AML-193 (cell line): Measurements from ENCODE around the gene TMEM82.
"Not testable (repeated sequence)": the region's sequence is repeated elsewhere in the genome, so short reads cannot be mapped to it uniquely, and the experiment has no call there.

Experiments used
- DNase-seq, 2 experiments: peaks; one replicate each; lab custom pipeline; 2025; lab: John Stamatoyannopoulos, UW

Gene TMEM82

DNA sequence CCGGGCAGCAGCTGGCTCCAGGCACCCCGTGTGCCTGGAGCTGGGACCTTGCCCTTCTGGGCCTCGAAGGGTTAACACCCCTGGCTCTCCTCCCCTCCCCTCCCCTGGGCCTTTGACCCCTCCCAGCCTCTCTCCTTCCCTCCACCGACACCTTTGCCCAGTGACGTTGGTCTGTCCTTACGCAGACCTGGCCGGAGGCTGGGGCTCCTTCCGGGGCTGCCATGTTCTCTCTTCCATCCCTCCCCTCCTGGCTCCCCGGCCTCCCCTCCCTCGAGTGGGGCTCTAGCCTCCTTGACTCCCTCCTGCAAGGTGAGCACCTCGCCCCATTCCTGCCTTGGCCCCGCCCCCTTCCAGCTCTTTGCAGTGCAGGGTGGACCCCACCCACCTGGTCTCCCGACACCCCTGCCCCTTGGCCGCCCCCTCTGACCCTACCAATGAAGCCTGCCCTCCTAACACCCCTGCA is at the start of gene TMEM82:
TSS of gene TMEM82 (plus strand) at position 161 of the 463 bp plus-strand sequence. CDS start at position 222, 61 bp downstream.
- no peak for DNase-seq

DNA sequence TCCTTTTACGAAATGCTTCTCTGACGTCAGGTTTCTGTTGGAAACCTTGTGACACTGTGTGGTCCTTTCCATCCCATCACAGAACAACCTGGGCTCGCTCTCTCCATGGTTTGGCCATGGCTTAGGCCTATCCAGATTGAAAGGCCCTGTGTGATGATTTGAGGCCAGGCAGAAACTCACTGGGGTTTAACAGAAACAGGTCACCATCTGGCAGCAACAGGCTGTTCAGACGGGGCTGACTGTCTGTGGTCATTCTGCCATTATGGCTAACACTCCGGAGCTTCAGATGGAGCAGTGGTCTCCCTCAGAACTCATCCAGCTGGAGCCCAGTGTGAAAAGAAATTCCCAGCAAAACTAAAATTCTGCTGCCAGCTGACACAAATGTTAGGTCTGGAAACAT is 48.9 kb upstream of the TMEM82 start:
- DNase-seq: no peak

DNA sequence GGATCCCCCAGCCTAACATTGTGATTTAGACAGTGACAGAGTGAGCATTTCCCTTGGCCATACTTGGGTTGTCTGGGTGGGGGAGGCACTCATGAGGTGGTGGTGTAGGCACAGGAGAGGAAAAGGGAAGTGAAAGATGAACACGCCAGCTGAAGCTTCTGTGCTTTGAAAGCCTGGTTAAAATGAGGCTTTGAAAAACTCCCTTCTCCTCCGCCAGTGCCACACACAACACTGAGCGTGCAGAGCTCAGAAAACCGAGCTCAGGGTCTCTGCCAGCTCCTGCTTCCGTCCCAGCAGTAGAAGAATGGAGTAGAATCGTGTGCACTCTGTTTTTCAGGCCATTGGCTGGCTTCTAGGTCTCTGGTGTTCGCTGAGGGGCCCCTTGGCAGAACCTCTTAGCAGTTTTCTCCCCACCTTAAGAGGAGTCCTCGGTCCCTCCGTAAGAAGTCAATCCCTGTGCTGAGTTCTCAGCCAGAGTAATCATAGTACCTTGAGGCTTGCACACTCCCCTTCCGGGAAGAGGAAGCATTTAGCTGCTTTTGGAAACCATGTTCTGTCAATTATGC is 45.3 kb upstream of the TMEM82 start:
- peak; percentile 58 to 64 for DNase-seq

DNA sequence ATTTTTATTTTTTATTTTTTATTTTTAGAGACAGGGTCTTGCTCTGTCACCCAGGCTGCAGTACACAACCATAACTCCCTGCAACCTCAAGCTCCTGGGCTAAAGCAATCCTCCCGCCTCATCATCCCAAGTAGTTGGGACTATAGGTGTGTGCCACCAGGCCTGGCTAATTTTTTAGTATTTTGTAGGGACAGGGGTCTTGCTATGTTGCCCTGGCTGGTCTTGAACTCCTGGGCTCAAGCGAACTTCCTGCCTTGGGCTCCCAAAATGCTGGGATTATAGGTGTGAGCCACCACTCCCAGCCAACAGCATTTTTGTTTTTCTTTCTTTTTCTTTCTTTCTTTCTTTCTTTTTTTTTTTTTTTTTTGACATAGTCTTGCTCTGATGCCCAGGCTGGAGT is 44.1 kb upstream of the TMEM82 start:
- DNase-seq: no peak

DNA sequence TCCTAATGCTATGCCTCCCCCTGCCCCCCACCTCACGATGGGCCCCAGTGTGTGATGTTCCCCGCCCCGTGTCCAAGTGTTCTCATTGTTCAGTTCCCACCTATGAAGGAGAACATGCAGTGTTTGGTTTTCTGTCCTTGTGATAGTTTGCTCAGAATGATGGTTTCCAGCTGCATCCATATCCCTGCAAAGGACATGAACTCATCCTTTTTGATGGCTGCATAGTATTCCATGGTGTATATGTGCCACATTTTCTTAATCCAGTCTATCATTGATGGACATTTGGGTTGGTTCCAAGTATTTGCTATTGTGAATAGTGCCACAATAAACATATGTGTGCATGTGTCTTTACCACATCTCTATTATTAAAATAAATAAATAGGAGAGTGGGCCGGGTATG is 43.0 kb upstream of the TMEM82 start:
- DNase-seq: not testable (repeated sequence)

DNA sequence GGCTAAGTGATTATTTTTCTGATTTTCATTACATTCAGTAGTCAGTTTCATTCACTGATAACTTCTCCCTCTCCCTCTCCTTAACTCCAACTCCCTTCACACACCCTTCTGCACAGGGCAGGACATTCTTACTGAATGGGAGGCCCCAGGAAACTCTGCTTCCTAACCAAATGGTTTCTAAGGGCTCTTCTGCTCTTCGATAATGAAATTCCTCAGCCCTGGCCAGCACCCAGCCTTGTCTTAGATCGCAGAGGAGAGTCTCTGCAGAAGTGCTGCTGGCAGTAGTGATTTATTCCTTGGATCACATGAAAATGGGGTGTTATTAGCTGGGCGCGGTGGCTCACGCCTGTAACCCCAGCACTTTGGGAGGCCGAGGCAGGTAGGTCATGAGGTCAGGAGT is 41.8 kb upstream of the TMEM82 start:
- no peak for DNase-seq

DNA sequence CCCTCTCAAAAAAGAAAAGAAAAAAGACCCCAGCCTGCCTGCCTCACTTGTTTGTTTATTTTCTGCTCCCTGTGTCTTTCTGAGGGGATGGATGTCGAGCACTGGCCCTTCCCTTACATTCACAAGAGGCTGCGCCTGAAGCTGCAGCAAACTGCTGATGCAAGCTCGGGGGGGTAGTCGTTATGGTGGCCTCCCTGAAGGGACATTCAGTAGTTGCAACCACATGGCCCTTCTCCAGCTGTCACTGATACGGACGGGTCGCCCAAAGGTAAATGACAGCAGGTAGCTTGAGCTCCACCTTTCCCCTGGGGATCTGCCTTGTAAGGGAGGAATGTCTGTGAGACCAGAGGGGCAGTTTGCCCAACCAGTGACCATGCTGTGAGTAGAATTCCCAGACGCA is 40.5 kb upstream of the TMEM82 start:
- no peak for DNase-seq

DNA sequence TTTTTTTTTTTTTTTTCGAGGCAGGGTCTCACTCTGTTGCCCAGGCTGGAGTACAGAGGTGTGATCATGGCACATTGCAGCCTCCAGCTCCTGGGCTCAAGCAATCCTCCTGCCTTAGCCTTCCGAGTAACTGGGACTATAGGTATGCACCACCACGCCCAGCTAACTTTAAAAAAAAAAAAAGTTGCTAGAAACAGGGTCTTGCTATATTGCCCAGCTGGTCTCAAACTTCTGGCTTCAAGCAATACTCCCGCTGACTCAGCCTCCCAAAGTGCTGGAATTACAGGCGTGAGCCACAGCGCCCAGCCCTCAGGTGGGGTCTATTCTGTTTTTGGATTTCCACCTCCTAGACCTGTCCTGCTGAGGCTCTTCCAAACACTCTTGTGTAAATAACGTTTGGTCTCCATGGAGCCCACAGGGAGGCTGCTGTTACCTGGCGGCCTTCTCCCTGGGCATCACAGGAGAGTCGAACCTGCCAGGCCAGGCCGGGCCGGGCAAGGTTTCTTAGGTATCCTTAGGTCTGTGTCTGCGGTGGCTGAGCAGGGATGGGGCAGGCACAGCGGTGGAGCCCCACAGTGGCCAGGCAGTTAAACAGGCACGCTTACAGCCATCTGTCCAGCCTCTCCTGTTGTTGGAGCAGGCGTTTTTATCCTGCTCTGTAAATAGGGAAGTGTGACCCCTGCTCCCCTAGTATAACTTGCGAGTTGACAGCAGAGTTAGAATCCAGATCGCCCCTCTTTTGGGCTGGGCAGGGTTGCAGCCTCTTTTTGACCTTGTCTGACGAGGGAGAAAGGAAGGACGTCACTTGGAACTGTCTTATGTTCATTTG is 39.4 kb upstream of the TMEM82 start:
- no peak for DNase-seq

DNA sequence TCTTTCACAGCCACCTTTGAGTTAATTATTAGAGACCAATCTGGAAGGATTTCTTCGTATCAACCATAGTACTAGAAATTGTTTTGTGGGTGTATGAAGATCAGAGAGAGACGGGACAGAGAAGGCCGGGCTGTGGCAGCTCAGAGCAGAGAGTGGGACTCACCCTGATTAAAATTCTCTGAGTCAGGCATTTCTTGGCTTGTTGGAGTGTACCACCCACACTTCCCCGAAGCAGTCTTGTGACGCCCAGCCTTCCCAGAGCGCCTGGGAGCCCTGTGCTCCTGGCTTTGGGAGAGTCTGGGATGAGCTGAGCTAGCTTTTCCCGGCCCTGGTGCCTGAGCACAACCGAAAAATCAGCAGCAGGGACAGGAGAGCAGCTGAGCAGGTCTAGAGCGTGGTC is 38.7 kb upstream of the TMEM82 start:
- DNase-seq: no peak

DNA sequence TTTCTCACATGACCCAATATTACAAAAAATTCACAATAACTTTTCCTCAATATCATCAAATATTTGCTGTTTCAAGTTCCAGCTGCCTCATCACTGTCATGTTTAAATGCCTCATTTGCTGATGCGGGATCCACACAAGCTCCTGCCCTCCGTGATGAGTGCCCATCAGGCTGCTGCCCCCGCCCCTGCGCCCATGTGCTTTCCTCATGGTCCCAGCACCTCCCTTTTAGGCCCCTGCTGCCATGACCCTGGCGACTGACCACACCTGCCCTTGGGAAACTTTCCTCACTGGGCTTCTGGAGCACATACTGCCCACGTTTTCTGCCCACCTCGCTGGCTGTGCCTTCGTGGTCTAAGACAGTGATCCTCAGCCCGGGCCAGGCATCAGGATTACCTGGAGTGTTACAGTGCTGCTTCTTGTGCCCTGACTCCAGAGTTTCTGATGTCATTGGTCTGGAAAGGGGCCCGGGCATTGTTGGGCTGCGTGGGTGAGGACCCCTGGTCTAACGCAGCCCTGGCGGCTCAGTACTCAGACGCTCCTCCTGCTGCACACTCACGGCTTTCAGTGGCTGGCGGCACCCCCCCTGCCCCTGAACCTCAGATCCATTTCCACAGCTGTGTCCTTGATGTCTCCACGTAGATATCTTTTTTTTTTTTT is 37.6 kb upstream of the TMEM82 start:
- DNase-seq: no peak

DNA sequence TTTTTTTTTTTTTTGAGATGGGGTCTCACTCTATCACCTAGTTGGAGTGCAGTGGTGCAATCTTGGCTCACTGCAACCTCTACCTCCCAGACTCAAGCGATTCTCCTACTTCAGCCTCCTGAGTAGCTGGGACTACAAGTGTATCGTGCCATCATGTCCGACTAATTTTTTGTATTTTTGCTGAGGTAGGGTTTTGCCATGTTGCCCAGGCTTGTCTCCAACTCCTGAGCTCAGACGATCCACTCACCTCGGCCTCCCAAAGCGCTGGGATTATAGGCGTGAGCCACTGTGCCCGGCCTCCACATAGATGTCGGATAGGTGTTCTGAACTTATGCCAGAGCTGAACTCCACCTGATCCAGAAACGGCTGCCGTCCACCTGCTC is 37.1 kb upstream of the TMEM82 start:
- DNase-seq: no peak

DNA sequence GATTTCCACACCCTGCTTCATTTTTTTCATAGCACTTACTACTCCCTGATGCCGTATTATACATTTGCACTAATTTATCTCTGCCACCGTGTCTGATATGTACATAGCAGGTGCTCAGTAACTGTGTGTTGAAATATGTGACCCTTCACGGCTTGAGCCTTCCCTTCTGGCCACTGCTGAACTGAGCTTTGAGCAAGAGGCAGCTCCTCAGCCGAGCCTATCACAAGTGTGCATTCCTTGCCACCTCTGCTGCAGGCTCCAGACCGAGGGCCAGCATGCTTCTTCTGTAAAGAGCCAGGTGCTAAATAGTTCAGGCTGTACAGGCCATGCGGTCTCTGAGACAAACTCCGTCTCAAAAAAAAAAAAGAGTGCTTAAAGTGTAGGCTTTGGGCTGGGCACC is 35.5 kb upstream of the TMEM82 start:
- no peak for DNase-seq

DNA sequence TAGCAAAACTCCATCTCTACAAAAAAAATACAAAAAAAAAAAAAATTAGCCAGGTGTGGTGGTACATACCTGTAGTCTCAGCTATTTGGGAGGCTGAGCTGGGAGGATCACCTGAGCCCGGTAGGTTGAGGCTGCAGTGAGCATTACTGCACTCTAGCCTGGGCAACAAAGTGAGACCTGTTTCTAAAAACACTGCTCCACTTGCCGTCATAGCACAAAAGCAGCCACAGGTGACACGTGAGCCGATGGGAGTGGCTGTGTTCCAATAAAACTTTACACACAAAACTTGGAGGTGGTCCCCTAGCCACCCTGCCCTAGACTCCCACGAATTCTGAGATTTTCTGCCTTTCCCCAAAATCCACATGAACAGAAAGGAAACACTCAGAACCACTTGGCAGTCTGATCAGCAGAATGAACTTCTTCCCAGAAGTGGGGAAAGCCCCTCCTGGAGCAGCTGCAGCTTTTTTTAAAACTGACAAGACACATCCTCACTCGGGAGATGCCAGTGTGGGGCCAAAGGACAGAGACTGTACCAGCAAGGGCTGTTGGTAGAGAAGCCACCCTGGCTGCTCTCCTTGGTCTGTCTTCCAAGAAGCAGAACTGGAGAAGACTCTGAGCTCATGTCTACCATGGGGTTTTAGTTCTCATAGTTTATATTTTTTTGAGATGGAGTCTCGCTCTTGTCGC is 34.9 kb upstream of the TMEM82 start:
- DNase-seq: no peak

DNA sequence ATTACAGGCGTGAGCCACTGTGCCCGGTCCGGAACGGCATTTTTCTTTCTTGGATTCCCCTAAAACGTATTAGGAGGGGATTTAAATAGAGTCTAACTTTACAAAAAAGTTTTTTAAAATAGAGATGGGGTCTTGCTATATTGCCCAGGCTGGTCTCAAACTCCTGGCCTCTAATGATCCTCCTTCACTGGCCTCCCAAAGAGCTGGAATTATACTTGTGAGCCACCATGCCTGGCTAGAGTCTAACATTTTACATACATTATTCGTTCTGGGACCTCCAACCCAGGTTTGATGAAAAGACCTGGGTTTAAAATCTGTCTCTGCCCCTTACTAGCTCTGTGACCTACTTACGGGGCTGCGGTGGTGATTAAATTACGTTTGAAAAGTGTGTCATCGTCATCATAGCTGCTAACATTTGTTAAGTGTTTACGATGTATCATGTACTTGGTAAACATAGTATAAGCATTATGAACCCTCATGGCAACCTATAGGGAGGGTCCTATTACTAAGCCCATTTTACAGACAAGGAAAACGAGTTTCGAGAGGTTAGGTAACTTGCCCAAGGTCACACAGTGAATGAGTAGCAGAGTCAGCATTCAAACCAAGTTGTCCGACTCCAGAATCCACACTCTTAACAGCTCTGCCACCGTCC is 33.7 kb upstream of the TMEM82 start:
- DNase-seq: no peak

DNA sequence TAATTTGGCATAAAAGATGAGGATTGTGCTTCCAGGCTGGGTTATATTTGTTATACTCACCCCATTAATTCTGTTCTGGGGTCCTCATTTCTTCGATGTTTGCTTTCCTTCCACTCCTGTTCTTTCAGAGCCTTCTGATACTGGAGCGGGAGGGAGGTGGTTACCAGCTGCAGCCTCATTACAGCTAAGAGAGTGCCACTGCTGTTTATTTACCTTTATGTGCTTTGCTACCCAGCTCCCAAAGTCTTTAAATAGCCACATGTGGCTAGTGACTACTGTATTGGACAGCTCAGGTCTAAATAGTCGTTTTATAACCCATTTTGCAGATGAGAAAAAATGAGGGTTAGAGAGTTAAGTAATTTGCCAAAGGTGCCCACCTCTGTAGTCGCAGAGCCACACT is 33.1 kb upstream of the TMEM82 start:
- DNase-seq: no peak

DNA sequence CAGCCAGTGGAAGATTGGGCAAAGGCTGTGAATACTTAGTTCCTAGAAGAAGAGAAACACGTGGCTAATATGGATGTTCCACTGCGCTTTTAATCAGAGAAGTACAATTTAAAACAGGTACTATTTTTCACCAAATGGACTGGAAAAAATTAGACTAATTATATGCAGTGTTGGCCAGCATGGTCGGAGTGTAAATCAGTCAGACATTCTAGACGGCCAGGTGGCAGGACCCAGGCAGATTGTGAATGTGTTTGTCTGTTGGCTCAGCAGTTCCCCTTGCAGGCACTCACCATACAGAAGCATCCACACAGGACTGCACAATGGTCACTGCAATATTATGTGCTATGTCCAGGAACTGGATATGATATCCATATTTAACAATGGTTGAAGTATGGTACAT is 30.1 kb upstream of the TMEM82 start:
- DNase-seq: no peak

DNA sequence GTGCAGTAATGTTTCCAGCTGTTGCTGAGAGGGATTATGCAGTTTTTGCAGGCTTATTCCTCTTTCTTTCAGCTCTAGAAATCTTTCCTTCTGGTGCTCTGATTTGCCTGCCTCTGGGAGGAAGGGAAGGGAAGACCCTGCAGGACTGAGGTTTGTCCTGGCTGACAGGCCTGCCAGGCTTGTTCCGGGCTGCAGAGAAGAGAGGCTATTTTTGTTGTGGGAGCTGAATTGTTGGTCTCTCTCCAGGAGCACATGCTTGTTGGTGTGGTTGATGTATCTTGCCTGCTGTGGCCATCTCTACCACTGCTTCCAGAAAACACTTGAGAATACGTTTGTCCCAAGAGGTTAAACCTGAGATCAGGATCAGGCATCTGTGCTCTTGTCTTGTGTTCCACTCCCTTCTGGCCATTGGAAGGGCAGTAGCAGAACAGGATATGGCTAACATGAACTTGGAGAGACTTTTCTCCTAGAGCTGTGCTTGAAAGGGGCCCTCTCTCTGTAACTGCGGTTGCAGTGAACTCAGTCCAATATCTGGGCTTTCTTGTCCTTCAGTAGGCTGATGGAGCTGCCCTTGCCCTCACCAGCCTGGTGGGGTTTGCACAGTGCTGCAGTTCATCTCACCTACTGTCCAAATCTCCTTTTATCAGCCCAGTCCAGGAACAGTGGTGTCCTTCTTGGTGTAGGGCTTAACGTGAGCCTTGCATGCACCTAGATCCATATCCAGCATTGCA is 27.7 kb upstream of the TMEM82 start:
- DNase-seq: no peak

DNA sequence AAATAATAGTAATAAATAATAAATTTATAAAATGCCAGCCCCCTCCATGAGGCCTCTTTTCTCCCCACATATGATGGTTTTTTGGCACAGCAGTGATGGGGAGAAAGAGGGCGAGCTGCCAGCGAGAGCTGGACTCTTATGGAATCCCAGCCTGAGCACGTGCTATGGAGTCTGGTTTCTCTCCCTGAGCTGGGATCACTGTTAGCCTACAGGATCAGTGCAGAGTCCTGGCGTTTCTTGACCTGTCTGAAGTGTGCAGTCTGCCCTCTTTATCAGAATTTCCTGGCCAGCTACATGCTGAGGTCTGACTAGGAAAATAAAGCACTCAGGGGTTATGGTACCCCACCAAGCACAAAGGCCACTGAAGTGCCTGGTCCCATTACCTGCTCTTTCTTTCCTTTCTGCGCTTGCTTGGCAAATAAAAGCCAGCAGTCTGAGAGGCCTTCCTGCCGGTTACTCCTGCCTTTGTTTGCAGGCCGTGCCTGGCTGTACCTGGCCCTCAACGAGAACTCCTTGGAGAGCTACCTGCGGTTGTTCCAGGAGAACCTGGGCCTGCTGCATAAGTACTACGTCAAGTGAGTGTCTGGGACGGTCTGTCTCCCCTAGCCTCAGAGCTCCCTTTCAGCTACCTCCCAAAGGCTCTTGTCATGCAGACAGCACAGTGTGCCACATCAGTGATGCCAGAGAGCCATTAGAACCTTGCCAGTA is 24.7 kb upstream of the TMEM82 start:
- DNase-seq: no peak

DNA sequence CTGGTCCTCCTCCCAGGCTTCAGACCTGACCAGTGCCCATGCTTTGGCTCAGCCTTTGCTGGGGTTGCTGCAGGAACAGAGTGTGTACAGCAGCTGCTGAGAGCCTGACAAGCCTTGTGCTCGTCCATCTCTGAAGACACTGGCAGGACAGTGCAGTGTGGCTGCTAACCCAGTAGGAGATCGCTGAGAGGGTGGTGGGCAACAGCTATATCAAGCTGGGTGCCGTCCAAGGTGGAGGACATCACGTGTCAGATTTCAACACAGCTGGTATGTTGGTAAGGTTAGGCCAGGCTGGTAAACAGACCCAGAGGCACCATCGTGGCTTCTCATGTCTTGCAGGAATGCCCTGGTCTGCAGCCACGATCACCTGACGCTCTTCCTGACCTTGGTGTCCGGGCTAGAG is 24.1 kb upstream of the TMEM82 start:
- no peak for DNase-seq

DNA sequence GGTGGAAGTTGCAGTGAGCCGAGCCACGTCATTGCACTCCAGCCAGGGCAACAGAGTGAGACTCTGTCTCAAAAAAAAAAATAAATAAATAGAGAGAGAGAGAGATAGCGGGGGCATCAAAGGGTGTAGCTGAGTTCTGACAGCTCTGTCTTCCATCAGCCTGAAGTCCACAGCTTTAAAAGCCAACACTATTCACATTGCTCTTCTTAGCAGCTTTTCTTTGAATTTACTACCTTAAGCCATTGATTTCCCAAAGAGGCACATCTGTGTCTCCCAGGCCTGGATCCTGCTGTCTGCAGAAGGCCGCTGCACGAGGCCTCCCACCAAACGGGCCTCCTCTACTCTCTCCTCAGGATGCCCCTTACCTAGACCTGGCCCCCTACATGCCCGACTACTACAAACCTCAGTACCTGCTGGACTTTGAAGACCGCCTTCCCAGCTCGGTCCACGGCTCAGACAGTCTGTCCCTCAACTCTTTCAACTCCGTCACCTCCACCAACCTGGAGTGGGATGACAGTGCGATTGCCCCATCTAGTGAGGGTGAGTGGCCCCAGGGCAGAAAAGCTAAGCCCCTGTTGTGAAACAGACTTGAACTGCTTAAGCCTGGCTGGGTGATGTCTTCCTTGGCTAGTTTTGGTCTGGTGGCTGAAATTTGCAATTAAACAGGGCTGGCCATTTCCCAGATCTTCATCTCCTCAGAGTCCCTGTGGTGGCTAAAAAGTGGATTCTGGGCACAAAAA is 22.7 kb upstream of the TMEM82 start:
- peak; percentile 17 to 26 for DNase-seq
